Measurements from ENCODE around the gene RSPO3.
A peak's percentile ranks its signal among the peaks of the same experiment; 100 is the strongest.

The RSPO3 gene

GRCh38 chr6:127114214-127114760 is 4.2 kb upstream of the RSPO3 start:
- no peak for DNase-seq

DNA sequence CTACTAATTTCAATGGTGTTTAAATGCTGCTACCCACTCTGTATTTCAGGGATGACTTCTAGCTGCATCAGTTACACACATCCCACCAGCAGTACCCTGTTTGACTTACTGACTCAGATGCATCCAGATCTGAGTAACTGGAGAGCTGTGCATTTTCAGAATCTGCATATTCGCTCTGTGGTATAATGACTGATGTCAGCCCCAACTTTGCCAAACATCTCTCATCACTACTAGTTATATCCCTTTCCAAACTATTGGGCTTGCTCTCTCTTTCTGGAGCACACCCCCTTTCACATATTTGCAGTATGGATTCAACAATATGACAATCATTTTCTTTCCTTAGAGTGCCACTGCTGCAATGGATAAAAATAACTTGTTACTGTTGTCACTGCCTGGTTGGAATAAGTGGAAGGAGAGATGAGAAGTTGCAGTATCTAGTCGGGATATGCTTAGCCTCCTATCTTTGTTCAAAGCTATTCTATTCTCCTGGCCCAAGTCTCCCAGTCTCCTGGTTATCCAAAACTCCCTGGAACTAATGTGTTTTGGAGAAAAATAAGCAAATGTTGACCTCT is 3.3 kb upstream of the RSPO3 start:
- no peak for DNase-seq

DNA sequence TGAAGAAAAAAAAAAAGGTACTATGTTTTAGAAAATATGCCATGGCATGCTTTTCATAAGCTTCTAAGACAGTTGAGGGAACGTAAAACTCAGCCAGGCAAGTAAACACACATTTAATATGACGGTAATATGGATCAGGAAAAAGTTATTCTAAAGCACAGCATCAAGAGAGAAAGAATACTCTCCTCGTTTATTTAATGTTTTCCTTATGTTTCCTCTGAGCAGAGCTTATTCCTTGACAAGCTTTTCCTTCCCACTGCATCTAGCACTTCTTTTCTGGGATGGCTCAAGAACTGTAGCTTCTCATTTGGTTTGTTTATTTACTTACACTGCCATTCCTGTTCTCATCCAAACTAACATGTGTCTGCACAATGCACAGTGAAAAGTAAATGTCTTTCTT is 2.7 kb upstream of the RSPO3 start:
- DNase-seq, result no peak

DNA sequence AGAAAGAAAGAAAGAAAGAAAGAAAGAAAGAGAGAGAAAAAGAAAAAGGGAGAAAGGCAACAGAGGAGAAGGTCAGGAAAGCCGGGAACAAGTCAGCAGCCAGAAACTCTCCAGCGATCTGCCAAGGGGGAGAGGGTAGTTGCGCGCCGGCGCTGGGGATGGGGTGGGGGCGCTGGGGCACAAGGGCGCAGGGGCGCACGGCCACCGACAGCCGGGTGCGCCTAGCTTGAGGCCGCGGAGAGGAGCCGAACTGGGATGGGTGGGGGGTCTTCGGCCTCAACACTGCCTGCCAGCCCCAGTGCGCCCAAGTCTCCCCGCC is 533 bp upstream of the RSPO3 start:
- DNase-seq, result no peak

- DNase-seq, result peak; percentile 18
These were observed 891 bp downstream of the RSPO3 start for GRCh38 chr6:127119102-127120022.

DNA sequence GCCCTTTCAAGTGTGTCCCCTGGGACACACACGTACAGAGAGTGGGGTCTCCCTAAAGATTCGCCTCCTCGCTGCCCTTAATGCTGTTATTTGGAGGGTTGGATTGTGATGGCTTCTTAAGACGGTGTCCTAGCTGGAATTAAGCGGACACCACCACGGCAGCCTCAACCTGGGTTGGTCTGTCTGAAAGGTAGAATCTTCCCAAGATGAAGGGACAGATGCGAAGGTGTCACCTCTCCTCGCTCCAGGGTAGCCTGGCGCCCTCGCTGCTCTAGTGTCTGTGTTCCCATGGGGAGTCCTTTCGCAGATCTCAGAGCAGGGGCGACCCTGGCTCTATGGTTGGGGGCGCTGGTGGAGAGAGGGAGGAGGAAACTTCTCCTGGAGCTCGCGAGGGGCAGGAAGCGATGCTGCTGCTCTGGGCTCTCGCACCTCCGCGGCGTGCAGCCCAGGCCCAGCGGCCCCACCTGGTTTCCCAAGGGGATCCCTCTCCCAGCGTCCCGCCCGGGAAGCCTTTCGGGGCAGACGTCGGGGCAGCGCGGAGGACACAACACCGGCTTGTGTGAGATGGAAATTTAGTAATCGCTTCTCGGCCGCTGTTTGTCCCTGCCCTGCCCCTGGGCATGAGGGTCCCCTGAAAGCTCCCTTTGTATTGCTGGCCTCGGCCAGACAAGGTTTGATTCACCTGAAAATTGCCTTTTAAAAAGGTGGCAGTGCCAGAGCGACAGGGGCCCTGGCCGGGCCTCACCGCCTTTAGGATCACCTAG is 1.7 kb downstream of the RSPO3 start:
- no peak for DNase-seq

DNA sequence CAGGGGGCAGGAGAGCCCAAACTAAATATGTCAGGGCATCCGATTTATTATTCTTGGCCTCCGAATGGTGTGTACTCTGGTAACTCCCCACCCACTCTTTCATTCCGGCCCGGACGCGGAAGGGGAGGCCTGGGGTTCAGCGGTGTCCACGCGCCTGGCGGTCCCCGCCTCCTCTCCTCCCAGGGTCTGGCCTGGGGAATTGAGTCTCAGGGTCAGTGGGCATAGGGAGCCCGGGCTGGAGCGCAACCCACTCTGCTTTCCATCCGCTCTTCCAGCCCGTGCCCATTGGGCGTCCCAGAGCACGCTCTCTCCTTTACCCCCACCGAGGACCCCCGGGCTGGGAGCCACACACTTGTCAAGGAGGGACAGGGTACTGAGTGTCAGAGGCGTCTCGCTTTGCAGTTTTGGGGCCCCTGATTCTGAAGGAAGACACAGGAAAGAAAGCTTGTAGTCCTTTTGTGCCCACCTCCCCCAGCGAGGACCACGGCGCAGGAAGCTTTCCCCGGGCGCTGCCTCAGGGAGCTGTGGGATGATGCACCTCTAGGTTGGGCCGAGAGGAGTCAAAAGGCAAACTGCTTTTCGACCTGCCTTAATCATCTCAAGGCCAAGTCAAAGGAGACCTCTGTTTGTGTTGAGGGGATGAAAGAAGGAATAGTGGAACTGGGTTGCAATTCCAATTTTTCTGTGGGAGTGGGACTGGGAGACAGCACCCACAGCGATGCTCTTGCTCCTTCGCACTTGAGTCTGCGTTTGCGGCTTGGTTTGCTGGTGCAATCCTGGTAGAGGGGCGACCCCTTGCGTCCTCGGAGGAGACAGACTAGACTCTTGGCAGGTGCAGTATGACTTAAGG is 2.5 kb downstream of the RSPO3 start:
- peak; percentile 52 for DNase-seq

- DNase-seq, result no peak
These were observed 3.1 kb downstream of the RSPO3 start for GRCh38 chr6:127121637-127121960.

DNA sequence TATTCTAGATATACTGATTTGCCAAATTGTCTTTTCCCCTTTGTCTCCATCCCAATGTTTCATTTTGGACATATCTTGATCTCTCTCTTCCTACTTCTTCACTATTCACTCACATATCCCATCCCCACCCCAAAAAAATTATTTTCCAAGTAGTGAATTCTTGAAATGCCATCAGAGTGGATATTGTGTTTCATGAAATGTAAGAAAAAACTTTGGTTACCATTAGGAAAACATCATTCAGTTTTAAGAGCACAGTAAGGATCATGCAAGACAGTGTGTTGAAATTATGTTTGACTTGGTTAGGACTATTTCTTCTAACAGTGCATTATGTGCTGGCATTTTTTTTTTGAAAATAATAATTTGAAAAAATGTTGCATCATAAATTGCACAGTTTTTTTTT is 5.7 kb downstream of the RSPO3 start:
- DNase-seq, result no peak

DNA sequence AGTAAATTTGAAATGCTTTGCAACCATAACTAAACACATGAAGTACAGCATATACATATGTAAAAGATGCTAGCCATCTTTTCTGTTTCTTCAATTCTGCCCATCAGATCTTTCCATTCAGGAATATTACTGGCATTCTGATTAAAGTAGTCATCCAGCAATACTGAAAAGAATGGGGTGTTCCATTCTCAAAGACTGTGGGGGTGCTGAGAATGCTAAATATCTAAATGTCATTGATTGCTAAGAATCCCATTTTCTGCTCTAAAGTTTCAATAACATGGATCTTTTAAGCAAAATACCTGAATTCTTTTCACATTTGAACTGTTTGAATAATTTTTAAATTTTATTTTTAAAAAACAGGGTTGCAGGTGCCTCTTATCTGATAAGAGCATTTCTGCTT is 6.2 kb downstream of the RSPO3 start:
- no peak for DNase-seq

- no peak for DNase-seq
These were observed 9.6 kb downstream of the RSPO3 start for GRCh38 chr6:127128066-127128465.

DNA sequence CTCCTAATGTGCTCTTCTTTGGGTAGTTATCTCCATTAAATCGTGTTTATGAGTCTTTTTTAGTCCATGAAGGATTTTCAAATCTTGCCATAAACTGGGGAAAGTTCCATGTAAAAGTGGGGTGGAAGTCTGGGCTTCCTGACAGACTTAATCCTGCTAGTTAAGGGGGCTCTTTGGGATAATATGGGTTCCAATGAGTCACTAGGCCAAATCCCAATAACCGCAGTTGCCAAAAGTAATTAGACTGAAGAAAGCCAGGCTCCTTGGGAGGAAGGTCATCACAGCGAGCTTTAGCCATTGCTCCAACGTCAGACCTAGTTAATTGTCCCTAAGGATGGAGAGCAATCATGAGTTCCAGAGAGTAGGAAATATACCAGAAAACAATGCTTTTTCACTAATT is 10.8 kb downstream of the RSPO3 start:
- DNase-seq, result no peak

GRCh38 chr6:127131275-127131674 is 12.8 kb downstream of the RSPO3 start:
- no peak for DNase-seq

GRCh38 chr6:127131772-127132376 is 13.4 kb downstream of the RSPO3 start:
- DNase-seq, result no peak

GRCh38 chr6:127134136-127134535 is 15.7 kb downstream of the RSPO3 start:
- no peak for DNase-seq

GRCh38 chr6:127136786-127137185 is 18.3 kb downstream of the RSPO3 start:
- DNase-seq, result no peak

GRCh38 chr6:127146932-127147331 is 28.5 kb downstream of the RSPO3 start:
- DNase-seq, result no peak

GRCh38 chr6:127147534-127147933 is 29.1 kb downstream of the RSPO3 start:
- DNase-seq, result no peak

- DNase-seq, result no peak
These were observed 30.0 kb downstream of the RSPO3 start for GRCh38 chr6:127148511-127148910.

DNA sequence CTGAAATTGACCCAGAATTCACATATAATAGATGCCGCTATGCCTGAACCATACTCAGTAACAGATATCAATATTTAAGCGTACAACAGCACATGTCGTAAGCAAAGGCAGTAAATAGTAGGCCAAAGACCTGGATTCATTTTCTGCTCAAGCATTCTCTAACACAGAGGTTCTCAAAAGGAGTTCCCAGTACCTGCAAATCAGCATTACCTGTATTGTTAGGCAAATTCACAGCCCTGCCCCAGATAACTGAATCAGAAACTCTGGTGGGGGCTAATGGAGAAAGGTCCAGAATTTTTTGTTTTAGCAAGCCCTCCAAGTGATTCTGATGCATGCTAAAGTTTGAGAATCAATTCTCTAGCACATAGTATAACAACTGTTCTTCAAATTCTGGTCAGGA is 36.0 kb downstream of the RSPO3 start:
- no peak for DNase-seq

- no peak for DNase-seq
These were observed 42.0 kb downstream of the RSPO3 start for GRCh38 chr6:127160484-127160883.

DNA sequence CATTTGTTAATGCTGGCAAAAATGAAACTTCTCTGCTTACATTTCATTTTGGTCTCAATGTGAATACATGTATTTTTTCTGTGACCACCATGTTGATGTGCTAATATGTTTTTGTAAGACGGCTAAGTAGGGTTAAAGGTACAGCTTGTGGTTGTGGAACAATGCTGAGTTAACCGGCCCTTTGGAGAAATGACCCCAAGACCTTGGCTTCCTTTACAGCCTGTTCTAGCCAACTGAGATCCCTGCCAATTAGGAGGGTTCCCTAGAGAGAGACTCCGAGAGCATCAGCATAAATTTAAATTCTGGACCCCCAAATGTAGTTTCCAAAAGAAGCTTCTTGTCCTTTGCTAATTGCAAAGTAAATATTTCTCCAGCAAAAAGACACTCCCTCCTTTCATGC is 44.4 kb downstream of the RSPO3 start:
- DNase-seq, result no peak
